ENCODE results near the gene TUBE1. TPM values are rescaled to one million over a fixed set of nuclear protein-coding genes. Genes with fewer than 3 reads are reported as not detected.
"Not testable (repeated sequence)": the region's sequence is repeated elsewhere in the genome, so short reads cannot be mapped to it uniquely, and the experiment has no call there.

TUBE1 gene
- total RNA-seq, 4 donors from 2014 or later = 6.1 to 14.7 (median 10.0) TPM

- intact Hi-C loops (cut with DNase I; ENCODE audit: low total_unique reads) (no loop called here), in situ Hi-C loops (cut with MboI; ENCODE audit: low sequenced_read_pairs in 4 of 4) (no loop called here)
- H3K4me3 ChIP-seq = no peak overlapping the region
- no peaks in the 10 kb centered on the region for H3K36me3 ChIP-seq
- no peak overlapping the region for H3K27ac ChIP-seq
- TF ChIP-seq CTCF (IDR thresholded peaks at IDR 0.05 in 4 of 5, conservative IDR thresholded peaks at IDR 0.05 in 1 of 5) = no peak
- no peak for TF ChIP-seq POLR2A (IDR thresholded peaks at IDR 0.05)
- no peaks in the 10 kb centered on the region for H3K27me3 ChIP-seq
- no peak for ATAC-seq
- no peak for DNase-seq
- no peaks in the 10 kb centered on the region for H3K4me1 ChIP-seq
- H3K9me3 ChIP-seq = no peaks in the 10 kb centered on the region
These were observed 26.1 kb upstream of the TUBE1 start for GRCh38 chr6:112113431-112113830.

- Histone ChIP-seq H3K4me3 (no peak overlapping the region), H3K4me1 (no peaks in the 10 kb centered on the region), H3K27ac (no peak overlapping the region), H3K9me3 (no peaks in the 10 kb centered on the region), H3K36me3 (no peaks in the 10 kb centered on the region), H3K27me3 (no peaks in the 10 kb centered on the region)
- in situ Hi-C loops (cut with MboI; ENCODE audit: low sequenced_read_pairs in 4 of 4) = no loop called here
- ATAC-seq (no peak), DNase-seq (no peak)
- no peak for TF ChIP-seq POLR2A (IDR thresholded peaks at IDR 0.05)
- no peak for TF ChIP-seq CTCF (IDR thresholded peaks at IDR 0.05 in 4 of 5, conservative IDR thresholded peaks at IDR 0.05 in 1 of 5)
- intact Hi-C loops (cut with DNase I; ENCODE audit: low total_unique reads) = no loop called here
These were observed 22.0 kb upstream of the TUBE1 start for GRCh38 chr6:112109262-112109661.

DNA sequence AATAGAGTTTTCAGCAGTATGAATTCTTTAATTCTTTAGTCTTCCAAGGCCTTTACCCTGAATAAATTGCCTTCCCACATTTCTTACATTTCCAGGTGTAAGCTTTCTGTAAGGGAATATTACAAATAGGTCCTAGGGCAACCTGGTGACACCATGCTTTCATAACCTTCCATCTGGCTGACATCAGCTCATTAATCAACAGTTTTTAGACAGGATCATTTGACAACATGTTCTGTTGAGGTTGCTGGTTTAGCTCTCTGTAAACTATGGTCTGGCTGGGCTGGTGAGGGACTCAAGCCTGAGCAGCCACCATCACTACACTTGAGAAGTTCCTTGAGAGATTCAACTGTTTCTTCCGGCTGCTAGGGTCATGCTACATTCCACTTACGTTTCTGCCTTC is 19.3 kb upstream of the TUBE1 start:
- H3K36me3 ChIP-seq = no peaks in the 10 kb centered on the region
- in situ Hi-C loops (cut with MboI; ENCODE audit: low sequenced_read_pairs in 4 of 4) = no loop called here
- DNase-seq (no peak), ATAC-seq (no peak)
- no peak overlapping the region for H3K4me3 ChIP-seq
- TF ChIP-seq POLR2A (IDR thresholded peaks at IDR 0.05) = no peak
- no peak for TF ChIP-seq CTCF (IDR thresholded peaks at IDR 0.05 in 4 of 5, conservative IDR thresholded peaks at IDR 0.05 in 1 of 5)
- H3K27ac ChIP-seq = no peak overlapping the region
- H3K9me3 ChIP-seq = no peaks in the 10 kb centered on the region
- no peaks in the 10 kb centered on the region for H3K27me3 ChIP-seq
- intact Hi-C loops (cut with DNase I; ENCODE audit: low total_unique reads) = no loop called here
- H3K4me1 ChIP-seq = no peaks in the 10 kb centered on the region

GRCh38 chr6:112106026-112106425 is 18.7 kb upstream of the TUBE1 start:
- intact Hi-C loops (cut with DNase I; ENCODE audit: low total_unique reads); H3K36me3 ChIP-seq; DNase-seq; H3K4me3 ChIP-seq; ATAC-seq; H3K27me3 ChIP-seq; in situ Hi-C loops (cut with MboI; ENCODE audit: low sequenced_read_pairs in 4 of 4); H3K9me3 ChIP-seq; H3K4me1 ChIP-seq; H3K27ac ChIP-seq: not testable (repeated sequence)

GRCh38 chr6:112100561-112100960 is 13.3 kb upstream of the TUBE1 start:
- ATAC-seq (no peak), DNase-seq (no peak)
- H3K9me3 ChIP-seq = no peaks in the 10 kb centered on the region
- intact Hi-C loops (cut with DNase I; ENCODE audit: low total_unique reads) (no loop called here), in situ Hi-C loops (cut with MboI; ENCODE audit: low sequenced_read_pairs in 4 of 4) (no loop called here)
- no peak for TF ChIP-seq CTCF (IDR thresholded peaks at IDR 0.05 in 4 of 5, conservative IDR thresholded peaks at IDR 0.05 in 1 of 5)
- TF ChIP-seq POLR2A (IDR thresholded peaks at IDR 0.05) = no peak
- H3K36me3 ChIP-seq = no peaks in the 10 kb centered on the region
- H3K4me3 ChIP-seq = no peak overlapping the region
- no peak overlapping the region for H3K27ac ChIP-seq
- no peaks in the 10 kb centered on the region for H3K4me1 ChIP-seq
- no peaks in the 10 kb centered on the region for H3K27me3 ChIP-seq
